Pancreas (tissue), 10 donors: ENCODE measurements around the gene GSTM1. TPM values are rescaled to one million over a fixed set of nuclear protein-coding genes. Genes with fewer than 3 reads are reported as not detected.
A peak's percentile ranks its signal among the peaks of the same experiment; 100 is the strongest.
"Not testable (repeated sequence)": the region's sequence is repeated elsewhere in the genome, so short reads cannot be mapped to it uniquely, and the experiment has no call there.

Source experiments
- ATAC-seq, 4 donors: fragments of 200-7000 bp; cut with Tn5 transposase; one replicate each; pipeline versions ENCODE4 v1.8.0 to v1.9.1; 2020; ENCODE audit warnings: mild to moderate bottlenecking in 4 of 4, moderate library complexity in 4 of 4
- DNase-seq, 6 donors: peaks; one replicate each; pipeline ENCODE4 v3.0.0-alpha.2; 2020
- FAIRE-seq: peaks from 2 replicates; lab custom pipeline; 2012; peaks lifted over from hg19 to GRCh38; lab: Jason Lieb, UNC
- H3K27ac ChIP-seq, 4 donors: fragments of 200-600 bp; sonication (generic); 1 replicate in 3 of 4; 2 replicates in 1 of 4; pipeline versions ENCODE4 v1.5.0 to v1.8.0; 2020
- H3K27me3 ChIP-seq, 4 donors: fragments of 200-600 bp; one replicate each; pipeline ENCODE4 v1.8.0; 2021
- H3K36me3 ChIP-seq, 3 donors: fragments of 200-600 bp; sonication (generic) in 1 of 3; one replicate each; pipeline versions ENCODE4 v1.5.0 to v1.8.0; 2020 to 2021
- H3K4me1 ChIP-seq, 3 donors: fragments of 200-600 bp; one replicate each; pipeline ENCODE4 v1.8.0; 2021
- H3K4me3 ChIP-seq, 4 donors: fragments of 200-600 bp; sonication (generic) in 2 of 4; one replicate each; pipeline versions ENCODE4 v1.5.0 to v1.8.0; 2020 to 2021
- H3K9me3 ChIP-seq, 4 donors: fragments of 200-600 bp; one replicate each; pipeline ENCODE4 v1.8.0; 2021
- CTCF ChIP-seq, 4 donors: fragments of 200-600 bp; sonication (generic) in 3 of 4; IDR thresholded peaks; one replicate each; pipeline versions ENCODE4 v1.5.0 to v1.8.0; 2021; ENCODE audit warnings: antibody characterized with exemption in 4 of 4
- WGBS, 2 donors: extraction: QIAGEN DNeasy Blood & Tissue Kit; methylation state at CpG; one replicate each; pipeline ENCODE4 v1.1.7; 2013; 5-methylcytosine and 5-hydroxymethylcytosine counted together
- intact Hi-C, 3 donors: fragments of 100-400 bp; cut with DNase I; formaldehyde crosslinking; loops; one replicate each; pipeline versions ENCODE4 v1.11.1 to v1.14.2; 2022
- polyA plus RNA-seq, 2 donors: library from polyadenylated mRNA; stranded (reverse); fragments of 200-250 nt; gene quantifications; one replicate each; pipeline ENCODE4 v1.2.3, GENCODE V29; 2013
- total RNA-seq, 6 donors: library from RNA; stranded (reverse); fragmentation: NEBNext Ultra II Directional in 4 of 6; extraction: Animal tissue kit (Norgen Biotek cat#: 25700) in 4 of 6; gene quantifications; one replicate each; pipeline versions ENCODE4 v1.2.1 to v1.2.4, GENCODE V29; 2021 to 2023
- donor health status: healthy with polysubstance abuse.
- donor health status: DM: no; HTN: no; CAD: no; lungs with moderate emphysema.
- donor health status: DM: no; HTN: no; CAD: no.
- donor health status: control.
- donor health status: control.
- donor health status: Bipolar disorder and iron deficiency.
- donor health status: DM: yes; HTN: yes; CAD: no.
- donor health status: DM: no; HTN: no; CAD: no.
- donor health status: DM: no; HTN: no; CAD: no.
- donor health status: DM: yes; HTN: yes; CAD: no.

Gene GSTM1
- total and polyA plus RNA-seq, 8 donors: 21.7 to 41.8 (median 26.9) TPM; not detected in 3

GRCh38 chr1:109664671-109665070 lies 22.9 kb upstream of the GSTM1 start:
- FAIRE-seq (no peak), DNase-seq (no peak), ATAC-seq (no peak)
- intact Hi-C loops: no loop called here
- no peak overlapping the region for H3K4me3 ChIP-seq
- no peaks in the 10 kb centered on the region for H3K36me3 ChIP-seq
- H3K27ac ChIP-seq: no peak overlapping the region
- H3K9me3 ChIP-seq: no peaks in the 10 kb centered on the region
- no peaks in the 10 kb centered on the region for H3K27me3 ChIP-seq
- no peak for TF ChIP-seq CTCF (IDR thresholded peaks at IDR 0.05)
- peaks cover 6 to 12% (median 7%) of the 10 kb centered on the region in 3 donors for H3K4me1 ChIP-seq
- WGBS, 2 donors: 64 to 78% methylated on average over 1 of the region's 1 CpG

DNA sequence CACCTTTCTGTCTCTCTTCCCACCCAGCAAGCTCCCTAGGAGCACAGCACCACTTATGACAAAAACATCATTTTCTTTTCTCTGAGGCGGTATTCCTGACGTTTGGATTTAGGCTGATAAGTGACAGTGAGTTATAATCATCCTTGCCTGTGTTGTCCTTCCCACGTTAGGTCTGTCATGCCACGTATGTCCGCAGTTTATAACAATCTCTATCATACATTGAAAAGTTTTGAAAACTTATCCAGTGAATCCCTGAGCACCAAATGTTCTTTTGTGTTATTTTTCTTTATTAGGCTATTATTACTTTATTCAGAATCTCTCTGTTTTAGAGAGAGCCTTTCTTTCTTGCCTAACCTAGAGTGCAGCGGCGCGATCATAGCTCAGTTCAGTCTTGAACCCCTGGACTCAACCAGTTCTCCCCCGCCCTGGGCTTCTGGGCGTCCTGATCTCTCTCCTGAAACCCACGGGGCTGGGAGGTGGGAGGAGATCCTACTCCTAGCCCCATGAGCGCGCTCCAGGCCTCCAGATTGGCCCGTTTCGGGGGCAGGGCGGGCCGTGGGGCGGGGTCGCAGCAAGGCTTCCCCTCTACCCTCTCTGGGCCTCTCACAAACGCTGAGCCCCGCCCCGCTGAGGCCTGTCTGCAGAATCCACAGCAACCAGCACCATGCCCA lies 20.0 kb upstream of the GSTM1 start, which contains the start of gene GSTM2:
Gene GSTM2, plus strand, starts transcription at position 606 of the 671 bp plus-strand sequence. Its CDS starts 59 bp downstream, at position 665.
- peaks cover 0 to 3% (median 0%) of the 10 kb centered on the region in 3 donors for H3K4me1 ChIP-seq
- TF ChIP-seq CTCF (IDR thresholded peaks at IDR 0.05): no peak
- peak; percentile 89 to 97 (median 92) for DNase-seq
- peak within 1 kb of the TSS; percentile 15 to 54 (median 36) for H3K4me3 ChIP-seq
- H3K27me3 ChIP-seq: no peaks in the 10 kb centered on the region
- FAIRE-seq: no peak
- no peaks in the 10 kb centered on the region for H3K36me3 ChIP-seq
- WGBS, 2 donors: 8 to 10% methylated on average over 22 of the region's 22 CpGs
- intact Hi-C loops: no loop called here
- no peaks in the 10 kb centered on the region for H3K9me3 ChIP-seq
- ATAC-seq: peak; percentile 99 to 100 (median 100)
- H3K27ac ChIP-seq: no peak within 1 kb of the TSS

DNA sequence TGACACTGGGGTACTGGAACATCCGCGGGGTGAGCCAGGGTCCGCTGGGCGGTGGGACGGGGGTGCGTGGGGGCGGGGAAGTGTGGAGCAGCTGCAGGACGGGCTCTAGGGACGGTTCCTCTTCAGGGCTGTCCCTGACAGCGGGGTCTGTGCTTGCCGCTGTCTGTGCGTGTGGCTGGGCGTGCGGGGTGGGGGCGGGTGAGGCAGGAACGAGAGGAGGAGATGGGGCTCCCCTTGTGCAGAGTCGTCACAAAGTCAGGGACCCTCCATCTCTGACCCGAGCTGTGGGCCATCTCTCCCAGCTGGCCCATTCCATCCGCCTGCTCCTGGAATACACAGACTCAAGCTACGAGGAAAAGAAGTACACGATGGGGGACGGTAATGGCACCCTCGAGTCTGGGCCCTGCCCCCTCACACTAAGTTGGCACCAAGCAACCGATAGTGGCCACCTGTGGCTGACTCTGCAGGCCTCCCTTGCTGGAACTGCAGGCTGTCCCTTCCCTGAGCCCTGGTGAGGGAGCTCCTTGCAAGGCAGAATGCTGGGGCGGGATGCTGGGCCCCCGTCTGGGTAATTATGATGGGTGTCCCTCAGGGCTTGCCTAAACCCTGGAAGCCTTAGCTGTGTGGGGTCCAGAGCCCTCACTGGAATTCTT lies 19.4 kb upstream of the GSTM1 start:
- peak overlapping the region; percentile 15 to 54 (median 36) for H3K4me3 ChIP-seq
- intact Hi-C loops: no loop called here
- peak in 3 of 6 donors; percentile 29 to 56 (median 46) for DNase-seq
- FAIRE-seq: no peak
- peaks cover 0 to 3% (median 0%) of the 10 kb centered on the region in 3 donors for H3K4me1 ChIP-seq
- no peak overlapping the region for H3K27ac ChIP-seq
- WGBS, 2 donors: 3 to 4% methylated on average over 25 to 26 of the region's 26 CpGs
- H3K9me3 ChIP-seq: no peaks in the 10 kb centered on the region
- no peak for TF ChIP-seq CTCF (IDR thresholded peaks at IDR 0.05)
- no peaks in the 10 kb centered on the region for H3K27me3 ChIP-seq
- no peaks in the 10 kb centered on the region for H3K36me3 ChIP-seq
- ATAC-seq: peak; percentile 54 to 73 (median 66)

DNA sequence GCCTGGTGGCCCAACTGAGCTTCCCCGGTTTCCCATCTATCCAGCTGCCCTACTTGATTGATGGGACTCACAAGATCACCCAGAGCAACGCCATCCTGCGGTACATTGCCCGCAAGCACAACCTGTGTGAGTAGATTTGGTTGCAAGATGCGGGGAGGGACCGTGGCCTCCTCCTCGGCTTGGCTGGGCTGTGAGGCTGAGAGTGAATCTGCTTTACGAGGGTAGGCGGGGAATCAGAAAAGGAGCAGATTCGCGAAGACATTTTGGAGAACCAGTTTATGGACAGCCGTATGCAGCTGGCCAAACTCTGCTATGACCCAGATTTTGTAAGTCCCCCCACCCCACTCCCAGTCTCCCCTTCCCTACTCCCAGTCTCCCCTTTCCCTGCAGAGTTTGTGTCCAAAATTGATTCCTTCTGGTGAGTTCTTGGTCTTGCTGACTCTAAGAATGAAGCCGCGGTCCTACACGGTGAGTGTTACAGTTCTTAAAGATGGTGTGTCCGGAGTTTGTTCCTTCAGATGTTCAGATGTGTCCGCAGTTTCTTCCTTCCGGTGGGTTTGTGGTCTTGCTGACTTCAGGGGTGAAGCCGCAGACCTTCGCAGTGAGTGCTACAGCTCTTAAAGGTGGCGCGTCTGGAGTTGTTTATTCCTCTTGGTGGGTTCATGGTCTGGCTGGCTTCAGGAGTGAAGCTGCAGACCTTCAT lies 18.2 kb upstream of the GSTM1 start:
- intact Hi-C loops: no loop called here
- TF ChIP-seq CTCF (IDR thresholded peaks at IDR 0.05): no peak
- no peak for FAIRE-seq
- DNase-seq: no peak
- peaks cover 0 to 3% (median 0%) of the 10 kb centered on the region in 3 donors for H3K4me1 ChIP-seq
- H3K9me3 ChIP-seq: no peaks in the 10 kb centered on the region
- no peaks in the 10 kb centered on the region for H3K27me3 ChIP-seq
- no peak overlapping the region for H3K4me3 ChIP-seq
- no peak overlapping the region for H3K27ac ChIP-seq
- WGBS, 2 donors: 94 to 95% methylated on average over 22 of the region's 22 CpGs
- no peak for ATAC-seq
- no peaks in the 10 kb centered on the region for H3K36me3 ChIP-seq

GRCh38 chr1:109669949-109670302 lies 17.7 kb upstream of the GSTM1 start:
- not testable (repeated sequence) for H3K4me1 ChIP-seq, FAIRE-seq

More at GRCh38 chr1:109669949-109670302, 17.7 kb upstream of the GSTM1 start:
- intact Hi-C loops, H3K36me3 ChIP-seq, H3K27ac ChIP-seq, H3K27me3 ChIP-seq, ATAC-seq, H3K4me3 ChIP-seq, DNase-seq, H3K9me3 ChIP-seq: not testable (repeated sequence)
- 81 to 85% methylated on average over 4 to 5 of the region's 5 CpGs for WGBS, 2 donors
